ENCODE data around the gene ANKRD49.
A peak's percentile ranks its signal among the peaks of the same experiment; 100 is the strongest.
"Not testable (repeated sequence)": the region's sequence is repeated elsewhere in the genome, so short reads cannot be mapped to it uniquely, and the experiment has no call there.

Gene ANKRD49

GRCh38 chr11:94493281-94494125, at the start of gene ANKRD49, which contains the start of gene MRE11:
Gene ANKRD49, plus strand, starts transcription at chr11:94493984. Its CDS starts 2,710 bp downstream, at chr11:94496694.
Gene MRE11, minus strand, starts transcription at chr11:94493844. Its CDS starts 1,043 bp downstream, at chr11:94492801.
- peak; percentile 97 for DNase-seq

- DNase-seq = no peak
These were observed 48.1 kb upstream of the ANKRD49 start for GRCh38 chr11:94445641-94446040.

GRCh38 chr11:94447149-94447548, 46.6 kb upstream of the ANKRD49 start:
- DNase-seq = no peak

- no peak for DNase-seq
These were observed 44.8 kb upstream of the ANKRD49 start for GRCh38 chr11:94449029-94449428.

- no peak for DNase-seq
These were observed 44.3 kb upstream of the ANKRD49 start for GRCh38 chr11:94449437-94449836.

- DNase-seq = no peak
These were observed 43.7 kb upstream of the ANKRD49 start for GRCh38 chr11:94450048-94450447.

GRCh38 chr11:94452988-94453387, 40.8 kb upstream of the ANKRD49 start:
- no peak for DNase-seq

GRCh38 chr11:94454301-94454700, 39.5 kb upstream of the ANKRD49 start:
- DNase-seq = no peak

GRCh38 chr11:94455861-94456260, 37.9 kb upstream of the ANKRD49 start:
- DNase-seq = no peak

GRCh38 chr11:94457118-94458029, 36.4 kb upstream of the ANKRD49 start:
- no peak for DNase-seq

- no peak for DNase-seq
These were observed 34.2 kb upstream of the ANKRD49 start for GRCh38 chr11:94459576-94459975.

GRCh38 chr11:94469416-94469815, 24.4 kb upstream of the ANKRD49 start:
- no peak for DNase-seq

- DNase-seq = peak; percentile 36
These were observed 20.6 kb upstream of the ANKRD49 start for GRCh38 chr11:94472916-94473799.

GRCh38 chr11:94477624-94478023, 16.2 kb upstream of the ANKRD49 start:
- no peak for DNase-seq

- DNase-seq = no peak
These were observed 12.4 kb upstream of the ANKRD49 start for GRCh38 chr11:94481342-94481741.

- no peak for DNase-seq
These were observed 7.7 kb upstream of the ANKRD49 start for GRCh38 chr11:94486068-94486467.

- no peak for DNase-seq
These were observed 419 bp downstream of the ANKRD49 start for GRCh38 chr11:94494126-94494680.

GRCh38 chr11:94500181-94500580, 6.4 kb downstream of the ANKRD49 start:
- DNase-seq = no peak

GRCh38 chr11:94501522-94501921, 7.7 kb downstream of the ANKRD49 start:
- DNase-seq = no peak

GRCh38 chr11:94504689-94505293, 11.0 kb downstream of the ANKRD49 start:
- peak; percentile 65 for DNase-seq

- not testable (repeated sequence) for DNase-seq
These were observed 12.7 kb downstream of the ANKRD49 start for GRCh38 chr11:94506513-94506912.

GRCh38 chr11:94507485-94507884, 13.7 kb downstream of the ANKRD49 start:
- DNase-seq = no peak
